ENCODE measurements around the gene FAM136A. TPM values are rescaled to one million over a fixed set of nuclear protein-coding genes. Genes with fewer than 3 reads are reported as not detected.

FAM136A gene
- total and polyA plus RNA-seq, 2 of the 13 experiments (the other 11 are each of a cell fraction or from before 2014, with no cell fraction given) = 77.8 to 126 TPM

DNA sequence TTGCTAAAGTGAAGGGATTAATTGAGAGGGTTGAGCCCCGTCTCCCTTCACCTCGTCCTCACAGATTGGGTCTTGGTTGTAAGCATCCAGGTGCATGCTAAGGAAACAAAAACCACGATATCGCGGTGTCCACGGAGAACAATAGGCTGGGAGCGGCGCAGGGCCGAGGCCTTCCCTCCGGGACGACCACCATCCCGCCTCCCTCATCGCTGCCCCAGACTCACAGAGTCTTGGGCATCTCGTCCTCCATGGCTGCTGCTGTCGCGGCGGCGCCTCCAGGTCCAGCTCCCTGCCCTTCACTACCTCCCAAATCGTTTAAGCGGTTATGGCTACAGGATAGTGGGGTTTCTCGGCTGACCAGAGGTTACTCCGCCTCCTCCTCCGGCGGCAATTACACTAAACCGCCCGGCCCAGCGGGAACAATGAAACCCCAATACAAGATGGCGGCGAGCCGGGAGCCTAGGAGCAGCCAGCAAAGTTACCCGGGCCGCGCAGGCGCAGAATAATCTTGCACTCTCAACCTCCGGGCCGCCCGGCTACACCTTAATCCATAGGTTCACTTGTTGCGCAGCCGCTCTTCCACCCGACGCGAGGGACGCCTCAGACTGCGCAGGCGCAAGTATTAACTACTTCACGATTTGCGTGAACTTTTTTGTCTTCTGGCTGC, 53.6 kb downstream of the FAM136A start, which contains the start of gene TIA1 (continued):
- TF ChIP-seq THAP7 (CRISPR knock-in tag; IDR thresholded peaks at IDR 0.05) (peak; percentile 31; the same call in 1 of the 2 replicates), ZNF737 (CRISPR knock-in tag; IDR thresholded peaks at IDR 0.05; ENCODE audit: borderline replicate concordance) (peak; percentile 95), ZNF674 (CRISPR knock-in tag; IDR thresholded peaks at IDR 0.05; ENCODE audit: low read depth) (0 out of 2 replicates have a peak, but pooled peaks have one; percentile 31), HIVEP1 (CRISPR knock-in tag; IDR thresholded peaks at IDR 0.05) (peak; percentile 71), ZNF7 (CRISPR knock-in tag; IDR thresholded peaks at IDR 0.05) (no peak), ZBTB21 (CRISPR knock-in tag; IDR thresholded peaks at IDR 0.05) (peak; percentile 30; the same call in 1 of the 2 replicates), GZF1 (CRISPR knock-in tag; IDR thresholded peaks at IDR 0.05) (no peak; the same call in 1 of the 2 replicates), RBFOX2 (IDR thresholded peaks at IDR 0.05; ENCODE audit: low read depth, low read length) (peak; percentile 92), ZNF256 (CRISPR knock-in tag; conservative IDR thresholded peaks at IDR 0.05) (no peak), NR2C2 (CRISPR knock-in tag; IDR thresholded peaks at IDR 0.05; ENCODE audit: borderline replicate concordance) (peak; percentile 92), NFKB2 (CRISPR knock-in tag; IDR thresholded peaks at IDR 0.05; ENCODE audit: borderline replicate concordance) (peak; percentile 89), MXI1 (IDR thresholded peaks at IDR 0.05; ENCODE audit: borderline replicate concordance, low read depth, low read length) (peak; percentile 67; the same call in 1 of the 3 replicates), NR2F1 (CRISPR knock-in tag; IDR thresholded peaks at IDR 0.05) (peak; percentile 60 to 66), ARNT2 (CRISPR knock-in tag; IDR thresholded peaks at IDR 0.05; ENCODE audit: low read depth) (0 out of 2 replicates have a peak, but pooled peaks have one; percentile 43)
- TF ChIP-seq, protein P1, sequence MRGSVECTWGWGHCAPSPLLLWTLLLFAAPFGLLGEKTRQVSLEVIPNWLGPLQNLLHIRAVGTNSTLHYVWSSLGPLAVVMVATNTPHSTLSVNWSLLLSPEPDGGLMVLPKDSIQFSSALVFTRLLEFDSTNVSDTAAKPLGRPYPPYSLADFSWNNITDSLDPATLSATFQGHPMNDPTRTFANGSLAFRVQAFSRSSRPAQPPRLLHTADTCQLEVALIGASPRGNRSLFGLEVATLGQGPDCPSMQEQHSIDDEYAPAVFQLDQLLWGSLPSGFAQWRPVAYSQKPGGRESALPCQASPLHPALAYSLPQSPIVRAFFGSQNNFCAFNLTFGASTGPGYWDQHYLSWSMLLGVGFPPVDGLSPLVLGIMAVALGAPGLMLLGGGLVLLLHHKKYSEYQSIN (CRISPR knock-in tag; IDR thresholded peaks at IDR 0.05; ENCODE audit: borderline replicate concordance) = no peak
- TF ChIP-seq, protein P2, sequence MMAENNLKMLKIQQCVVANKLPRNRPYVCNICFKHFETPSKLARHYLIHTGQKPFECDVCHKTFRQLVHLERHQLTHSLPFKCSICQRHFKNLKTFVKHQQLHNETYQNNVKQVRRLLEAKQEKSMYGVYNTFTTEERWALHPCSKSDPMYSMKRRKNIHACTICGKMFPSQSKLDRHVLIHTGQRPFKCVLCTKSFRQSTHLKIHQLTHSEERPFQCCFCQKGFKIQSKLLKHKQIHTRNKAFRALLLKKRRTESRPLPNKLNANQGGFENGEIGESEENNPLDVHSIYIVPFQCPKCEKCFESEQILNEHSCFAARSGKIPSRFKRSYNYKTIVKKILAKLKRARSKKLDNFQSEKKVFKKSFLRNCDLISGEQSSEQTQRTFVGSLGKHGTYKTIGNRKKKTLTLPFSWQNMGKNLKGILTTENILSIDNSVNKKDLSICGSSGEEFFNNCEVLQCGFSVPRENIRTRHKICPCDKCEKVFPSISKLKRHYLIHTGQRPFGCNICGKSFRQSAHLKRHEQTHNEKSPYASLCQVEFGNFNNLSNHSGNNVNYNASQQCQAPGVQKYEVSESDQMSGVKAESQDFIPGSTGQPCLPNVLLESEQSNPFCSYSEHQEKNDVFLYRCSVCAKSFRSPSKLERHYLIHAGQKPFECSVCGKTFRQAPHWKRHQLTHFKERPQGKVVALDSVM (CRISPR knock-in tag; IDR thresholded peaks at IDR 0.05) = peak; percentile 59
- TF ChIP-seq, protein P3, sequence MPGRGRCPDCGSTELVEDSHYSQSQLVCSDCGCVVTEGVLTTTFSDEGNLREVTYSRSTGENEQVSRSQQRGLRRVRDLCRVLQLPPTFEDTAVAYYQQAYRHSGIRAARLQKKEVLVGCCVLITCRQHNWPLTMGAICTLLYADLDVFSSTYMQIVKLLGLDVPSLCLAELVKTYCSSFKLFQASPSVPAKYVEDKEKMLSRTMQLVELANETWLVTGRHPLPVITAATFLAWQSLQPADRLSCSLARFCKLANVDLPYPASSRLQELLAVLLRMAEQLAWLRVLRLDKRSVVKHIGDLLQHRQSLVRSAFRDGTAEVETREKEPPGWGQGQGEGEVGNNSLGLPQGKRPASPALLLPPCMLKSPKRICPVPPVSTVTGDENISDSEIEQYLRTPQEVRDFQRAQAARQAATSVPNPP (CRISPR knock-in tag; IDR thresholded peaks at IDR 0.05) = peak; percentile 69; the same call in 1 of the 2 replicates
- TF ChIP-seq, protein P4, sequence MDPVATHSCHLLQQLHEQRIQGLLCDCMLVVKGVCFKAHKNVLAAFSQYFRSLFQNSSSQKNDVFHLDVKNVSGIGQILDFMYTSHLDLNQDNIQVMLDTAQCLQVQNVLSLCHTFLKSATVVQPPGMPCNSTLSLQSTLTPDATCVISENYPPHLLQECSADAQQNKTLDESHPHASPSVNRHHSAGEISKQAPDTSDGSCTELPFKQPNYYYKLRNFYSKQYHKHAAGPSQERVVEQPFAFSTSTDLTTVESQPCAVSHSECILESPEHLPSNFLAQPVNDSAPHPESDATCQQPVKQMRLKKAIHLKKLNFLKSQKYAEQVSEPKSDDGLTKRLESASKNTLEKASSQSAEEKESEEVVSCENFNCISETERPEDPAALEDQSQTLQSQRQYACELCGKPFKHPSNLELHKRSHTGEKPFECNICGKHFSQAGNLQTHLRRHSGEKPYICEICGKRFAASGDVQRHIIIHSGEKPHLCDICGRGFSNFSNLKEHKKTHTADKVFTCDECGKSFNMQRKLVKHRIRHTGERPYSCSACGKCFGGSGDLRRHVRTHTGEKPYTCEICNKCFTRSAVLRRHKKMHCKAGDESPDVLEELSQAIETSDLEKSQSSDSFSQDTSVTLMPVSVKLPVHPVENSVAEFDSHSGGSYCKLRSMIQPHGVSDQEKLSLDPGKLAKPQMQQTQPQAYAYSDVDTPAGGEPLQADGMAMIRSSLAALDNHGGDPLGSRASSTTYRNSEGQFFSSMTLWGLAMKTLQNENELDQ (CRISPR knock-in tag; IDR thresholded peaks at IDR 0.05; ENCODE audit: borderline replicate concordance) = peak; percentile 85; the same call in 1 of the 2 replicates
- TF ChIP-seq, protein P5, sequence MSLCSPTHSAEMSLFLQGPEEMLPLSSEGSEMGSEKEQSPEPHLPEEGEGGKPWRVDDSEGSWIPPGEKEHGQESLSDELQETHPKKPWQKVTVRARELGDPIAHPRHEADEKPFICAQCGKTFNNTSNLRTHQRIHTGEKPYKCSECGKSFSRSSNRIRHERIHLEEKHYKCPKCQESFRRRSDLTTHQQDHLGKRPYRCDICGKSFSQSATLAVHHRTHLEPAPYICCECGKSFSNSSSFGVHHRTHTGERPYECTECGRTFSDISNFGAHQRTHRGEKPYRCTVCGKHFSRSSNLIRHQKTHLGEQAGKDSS (CRISPR knock-in tag; IDR thresholded peaks at IDR 0.05; ENCODE audit: borderline replicate concordance, low read depth) = peak; percentile 75; the same call in 1 of the 2 replicates

Measured in HepG2 (cell line).